Endothelial cell of umbilical vein (primary cell): ENCODE results near the gene LRP5. TPM values are rescaled to one million over a fixed set of nuclear protein-coding genes. Genes with fewer than 3 reads are reported as not detected.

ENCODE experiments used
- BruUV-seq: library from RNA; stranded (reverse); fragments of 400-500 nt; replicated peaks from 2 replicates; lab custom pipeline; 2021; lab: Mats Ljungman, UMichigan
- CTCF ChIA-PET: fragments of 300-600, 350-600 bp; sonication (Branson Sonifier 250); formaldehyde crosslinking; loops from one replicate; lab custom pipeline; 2021; ENCODE audit warnings: antibody characterized with exemption, inconsistent platforms; lab: Charles Lee
- POLR2A ChIA-PET: fragments of 300-600, 350-600 bp; sonication (Branson Sonifier 250); formaldehyde crosslinking; loops from one replicate; lab custom pipeline; 2021; ENCODE audit warnings: antibody characterized with exemption, inconsistent platforms; lab: Charles Lee
- DNase-seq: peaks from one replicate; pipeline ENCODE4 v3.0.0-alpha.2; 2011; ENCODE audit warnings: low read depth, low spot score
- FAIRE-seq: peaks from 2 replicates; lab custom pipeline; 2011; peaks lifted over from hg19 to GRCh38; lab: Jason Lieb, UNC
- H2AFZ ChIP-seq: 2 replicates; pipeline ENCODE4 v1.6.0; 2012; ENCODE audit warnings: low read depth, low read length, control low read depth, inconsistent platforms
- H3K27ac ChIP-seq: 2 replicates; pipeline ENCODE4 v1.5.1; 2011; ENCODE audit warnings: low read depth, mild to moderate bottlenecking, control low read depth, low read length, moderate library complexity; ENCODE audit not compliant: insufficient read depth
- H3K27me3 ChIP-seq, 2 experiments: 2 replicates each; pipeline versions ENCODE4 v1.6.0 to v1.6.1; 2011; ENCODE audit warnings: low read length in 2 of 2, mixed read lengths in 1 of 2; ENCODE audit not compliant: control insufficient read depth in 2 of 2, insufficient read depth in 2 of 2
- H3K36me3 ChIP-seq, 2 experiments: 2 replicates in 1 of 2; 3 replicates in 1 of 2; pipeline ENCODE4 v1.5.1; 2011; ENCODE audit warnings: low read length in 2 of 2, mild to moderate bottlenecking in 1 of 2, moderate library complexity in 1 of 2; ENCODE audit not compliant: control insufficient read depth in 2 of 2, insufficient read depth in 2 of 2; ENCODE audit errors: extremely low read depth in 1 of 2
- H3K4me1 ChIP-seq: 3 replicates; pipeline ENCODE4 v1.5.1; 2011; ENCODE audit warnings: mild to moderate bottlenecking, low read length; ENCODE audit not compliant: control insufficient read depth, insufficient read depth; ENCODE audit errors: extremely low read depth
- H3K4me2 ChIP-seq: 2 replicates; pipeline ENCODE4 v1.6.1; 2011; ENCODE audit warnings: low read length, control low read depth, mixed read lengths; ENCODE audit not compliant: insufficient read depth
- H3K4me3 ChIP-seq, 3 experiments: fragments of 200-600 bp in 1 of 3; sonication (generic), shearing (Covaris generic) in 1 of 3; replicated peaks in 1 of 3; 2 replicates each; pipeline ENCODE4 v1.5.1; 2011 to 2016; ENCODE audit warnings: control low read depth in 3 of 3, low read length in 3 of 3, mild to moderate bottlenecking in 2 of 3, inconsistent platforms in 1 of 3, low read depth in 1 of 3, moderate library complexity in 1 of 3; ENCODE audit not compliant: insufficient read depth in 1 of 3
- H3K79me2 ChIP-seq: 2 replicates; pipeline ENCODE4 v1.6.0; 2012; ENCODE audit warnings: low read length, inconsistent platforms; ENCODE audit not compliant: control insufficient read depth, insufficient read depth
- H3K9ac ChIP-seq: replicated peaks from 2 replicates; pipeline ENCODE3; 2011; ENCODE audit warnings: low read length, control low read depth; ENCODE audit not compliant: insufficient read depth; ENCODE audit errors: extremely low read depth
- H3K9me1 ChIP-seq: replicated peaks from 3 replicates; pipeline ENCODE4 v1.6.0; 2011; ENCODE audit warnings: mild to moderate bottlenecking, low read length; ENCODE audit not compliant: control insufficient read depth, insufficient read depth; ENCODE audit errors: extremely low read depth
- H3K9me3 ChIP-seq: replicated peaks from 2 replicates; pipeline ENCODE4 v1.5.1; 2012; ENCODE audit warnings: low read length, inconsistent platforms; ENCODE audit not compliant: control insufficient read depth, insufficient read depth
- H4K20me1 ChIP-seq: replicated peaks from 2 replicates; pipeline ENCODE3; 2011; ENCODE audit warnings: mild to moderate bottlenecking, low read length; ENCODE audit not compliant: control insufficient read depth, insufficient read depth; ENCODE audit errors: extremely low read depth
- CTCF ChIP-seq, 2 donors: IDR thresholded peaks; 1 replicate in 1 of 2; 2 replicates in 1 of 2; pipeline ENCODE4 v1.5.1; 2011; ENCODE audit warnings: low read length in 2 of 2, mild to moderate bottlenecking in 2 of 2, moderate library complexity in 2 of 2, control low read depth in 1 of 2, inconsistent platforms in 1 of 2, low read depth in 1 of 2; ENCODE audit not compliant: insufficient read depth in 1 of 2; ENCODE audit errors: extremely low read depth in 1 of 2
- EZH2 ChIP-seq: IDR thresholded peaks from 2 replicates; pipeline ENCODE4 v1.6.1; 2012; ENCODE audit warnings: borderline replicate concordance, low read depth, mild to moderate bottlenecking, moderate library complexity, low read length, inconsistent platforms; ENCODE audit not compliant: severe bottlenecking
- FOS ChIP-seq: IDR thresholded peaks from 2 replicates; pipeline ENCODE4 v1.6.1; 2011; ENCODE audit warnings: mild to moderate bottlenecking, low read length, moderate library complexity, borderline replicate concordance; ENCODE audit not compliant: insufficient read depth
- GATA2 ChIP-seq: IDR thresholded peaks from 2 replicates; pipeline ENCODE4 v1.7.0; 2011; ENCODE audit warnings: low read depth, mild to moderate bottlenecking, moderate library complexity, mixed read lengths, low read length; ENCODE audit not compliant: insufficient read length, insufficient read depth
- JUN ChIP-seq: IDR thresholded peaks from 2 replicates; pipeline ENCODE4 v1.6.1; 2011; ENCODE audit warnings: borderline replicate concordance, low read depth; ENCODE audit not compliant: insufficient read length, insufficient read depth
- MAX ChIP-seq: IDR thresholded peaks from 2 replicates; pipeline ENCODE4 v1.6.1; 2011; ENCODE audit not compliant: insufficient read depth, insufficient read length
- MYC ChIP-seq: IDR thresholded peaks from one replicate; pipeline ENCODE4 v1.6.1; 2011; ENCODE audit warnings: mild to moderate bottlenecking, low read depth, low read length
- POLR2A ChIP-seq: IDR thresholded peaks from 2 replicates; pipeline ENCODE4 v1.6.1; 2012; ENCODE audit warnings: low read depth, mild to moderate bottlenecking, control low read depth, low read length
- POLR2AphosphoS5 ChIP-seq: IDR thresholded peaks from 2 replicates; pipeline ENCODE4 v1.6.1; 2012; ENCODE audit warnings: low read depth, mild to moderate bottlenecking, control low read depth, low read length, moderate library complexity; ENCODE audit not compliant: insufficient read depth
- dilution Hi-C: fragments of 300-500 bp; cut with MboI; formaldehyde crosslinking; loops from one replicate; pipeline ENCODE4 v1.15.0; 2019; ENCODE audit warnings: low sequenced_read_pairs; ENCODE audit not compliant: extremely low pct_ligation_motif_present
- intact Hi-C: fragments of 100-400 bp; cut with micrococcal nuclease; formaldehyde crosslinking; loops from one replicate; pipeline ENCODE4 v1.10.0; 2022
- polyA plus RNA-seq, 4 experiments: library from polyadenylated mRNA; depleted of rRNA in 3 of 4; stranded (reverse) in 3 of 4; unstranded in 1 of 4; fragments of >200 nt; gene quantifications; 2 replicates each; pipeline versions ENCODE4 v1.2.1 to v1.2.3, GENCODE V29; 2011 to 2012; ENCODE audit warnings: missing spikeins in 1 of 4
- total RNA-seq: library from RNA; stranded (reverse); gene quantifications from 2 replicates; pipeline ENCODE4 v1.2.3, GENCODE V29; 2021

Gene LRP5
- total and polyA plus RNA-seq, 2 donors (not counting 3 experiments of a cell fraction or from before 2014, with no cell fraction given): 35.1 to 51.8 TPM

GRCh38 chr11:68267881-68268240, 44.5 kb upstream of the LRP5 start:
- ChIA-PET POLR2A (no interaction called here), CTCF (interaction anchor here (2.9 kb wide), 1 partner anchor 10 kb away, joined by 11 read pairs; no protein-coding TSS in a partner anchor)
- Histone ChIP-seq H3K4me1 (peaks cover 7% of the 10 kb centered on the region), H3K9me1 (no peaks in the 10 kb centered on the region), H2AFZ (no peak overlapping the region), H3K9me3 (no peaks in the 10 kb centered on the region), H4K20me1 (no peaks in the 10 kb centered on the region), H3K36me3 (peaks cover 0 to 8% of the 10 kb centered on the region in 2 experiments), H3K9ac (no peak overlapping the region), H3K4me2 (no peak overlapping the region), H3K27me3 (no peaks in the 10 kb centered on the region), H3K79me2 (peaks cover 4% of the 10 kb centered on the region), H3K4me3 (no peak overlapping the region), H3K27ac (no peak overlapping the region)
- FAIRE-seq: no peak
- no peak for DNase-seq
- intact Hi-C loops (no loop called here), dilution Hi-C loops (no loop called here)
- TF ChIP-seq MYC (no peak), EZH2 (no peak), JUN (no peak), POLR2A (no peak), POLR2AphosphoS5 (no peak), MAX (no peak), GATA2 (no peak), CTCF (IDR thresholded peaks at IDR 0.05; ENCODE audit: extremely low read depth in 1 of 2, insufficient read depth in 1 of 2, low read depth in 1 of 2, low read length in 2 of 2) (no peak), FOS (no peak)
- BruUV-seq: no TSS peak
